A673 (cell line): ENCODE measurements around the gene APOOL.

ENCODE experiments used
- EZH2 ChIP-seq: fragments of 200-600 bp; sonication (generic); IDR thresholded peaks from 2 replicates; pipeline ENCODE4 v1.6.1; 2017; ENCODE audit warnings: borderline replicate concordance, low read depth, mild to moderate bottlenecking, mixed read lengths, antibody characterized with exemption, low read length; ENCODE audit not compliant: poor library complexity, severe bottlenecking
- TF ChIP-seq, protein P1 (sequence below): fragments of 300-800, 200-600 bp; sonication (generic); conservative IDR thresholded peaks from 2 replicates; pipeline ENCODE4 v1.5.1; 2017; ENCODE audit warnings: low read depth, mild to moderate bottlenecking, antibody characterized with exemption, low read length, moderate library complexity, mixed read lengths

DNA sequence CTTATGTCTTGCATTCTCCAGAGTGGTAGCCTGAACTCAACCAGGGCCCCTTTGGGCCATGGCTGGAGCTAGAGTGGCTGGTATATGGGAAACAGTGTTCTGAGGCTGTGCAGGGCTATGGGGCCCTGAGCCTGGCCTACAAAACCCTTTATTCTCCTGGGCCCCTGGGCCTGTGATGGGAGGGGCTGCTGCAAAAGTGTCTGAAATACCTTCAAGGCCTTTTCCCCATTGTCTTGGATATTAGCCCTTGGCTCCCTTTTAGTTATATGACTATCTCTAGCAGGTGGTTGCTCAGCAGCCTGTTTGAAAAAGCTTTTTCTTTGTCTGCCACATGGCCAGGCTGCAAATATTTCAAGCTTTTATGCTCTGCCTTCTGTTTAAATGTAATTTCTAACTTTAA is 22.5 kb downstream of the APOOL start:
- TF ChIP-seq, protein P1, sequence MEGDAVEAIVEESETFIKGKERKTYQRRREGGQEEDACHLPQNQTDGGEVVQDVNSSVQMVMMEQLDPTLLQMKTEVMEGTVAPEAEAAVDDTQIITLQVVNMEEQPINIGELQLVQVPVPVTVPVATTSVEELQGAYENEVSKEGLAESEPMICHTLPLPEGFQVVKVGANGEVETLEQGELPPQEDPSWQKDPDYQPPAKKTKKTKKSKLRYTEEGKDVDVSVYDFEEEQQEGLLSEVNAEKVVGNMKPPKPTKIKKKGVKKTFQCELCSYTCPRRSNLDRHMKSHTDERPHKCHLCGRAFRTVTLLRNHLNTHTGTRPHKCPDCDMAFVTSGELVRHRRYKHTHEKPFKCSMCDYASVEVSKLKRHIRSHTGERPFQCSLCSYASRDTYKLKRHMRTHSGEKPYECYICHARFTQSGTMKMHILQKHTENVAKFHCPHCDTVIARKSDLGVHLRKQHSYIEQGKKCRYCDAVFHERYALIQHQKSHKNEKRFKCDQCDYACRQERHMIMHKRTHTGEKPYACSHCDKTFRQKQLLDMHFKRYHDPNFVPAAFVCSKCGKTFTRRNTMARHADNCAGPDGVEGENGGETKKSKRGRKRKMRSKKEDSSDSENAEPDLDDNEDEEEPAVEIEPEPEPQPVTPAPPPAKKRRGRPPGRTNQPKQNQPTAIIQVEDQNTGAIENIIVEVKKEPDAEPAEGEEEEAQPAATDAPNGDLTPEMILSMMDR: no peak
- no peak for TF ChIP-seq EZH2
